ENCODE results near the gene GALNT12. TPM values are rescaled to one million over a fixed set of nuclear protein-coding genes. Genes with fewer than 3 reads are reported as not detected.

GALNT12 gene
- total and polyA plus RNA-seq, 2 experiments from 2014 or later = 14.6 to 23.6 TPM

GRCh38 chr9:98829766-98830165 lies 22.3 kb downstream of the GALNT12 start:
- no peak for TF ChIP-seq ETS1 (IDR thresholded peaks at IDR 0.05)
- Mint-ChIP-seq H3K36me3 (ENCODE audit: low read depth) (peaks cover 4% of the 10 kb centered on the region; the same call in 2 of the 3 replicates), H3K27ac (no peak overlapping the region), H3K27me3 (ENCODE audit: insufficient read depth, low read depth, poor library complexity) (peaks cover 7% of the 10 kb centered on the region), H3K4me1 (peaks cover 4% of the 10 kb centered on the region; the same call in 1 of the 3 replicates), H3K9me3 (no peaks in the 10 kb centered on the region), H3K4me3 (no peak overlapping the region)
- H3K9me2 ChIP-seq (ENCODE audit: insufficient read depth) = no peaks in the 10 kb centered on the region
- H3K79me2 ChIP-seq (replicated peaks; ENCODE audit: insufficient read depth) = no peaks in the 10 kb centered on the region
- no peaks in the 10 kb centered on the region for H3K36me3 ChIP-seq (ENCODE audit: insufficient read depth)
- H3K4me3 ChIP-seq = no peak overlapping the region
- H3K27ac ChIP-seq (ENCODE audit: low read depth) = no peak overlapping the region
- no peaks in the 10 kb centered on the region for H3K27me3 ChIP-seq (ENCODE audit: insufficient read depth)
- ATAC-seq = no peak
- H4K20me1 ChIP-seq (replicated peaks; ENCODE audit: insufficient read depth) = no peaks in the 10 kb centered on the region
- H3K4me1 ChIP-seq (ENCODE audit: insufficient read depth) = no peaks in the 10 kb centered on the region
- no peak overlapping the region for H3K4me2 ChIP-seq
- H3F3A ChIP-seq (replicated peaks; ENCODE audit: low read depth) = no peaks in the 10 kb centered on the region
- no peak overlapping the region for H2AFZ ChIP-seq
- DNase-seq (ENCODE audit: low spot score) = no peak

GRCh38 chr9:98830554-98830953 lies 23.1 kb downstream of the GALNT12 start:
- Mint-ChIP-seq H3K36me3 (ENCODE audit: low read depth) (peaks cover 4% of the 10 kb centered on the region; the same call in 2 of the 3 replicates), H3K27me3 (ENCODE audit: insufficient read depth, low read depth, poor library complexity) (peaks cover 10% of the 10 kb centered on the region), H3K4me3 (no peak overlapping the region)

More at GRCh38 chr9:98830554-98830953, 23.1 kb downstream of the GALNT12 start:
- no peak overlapping the region for H3K4me2 ChIP-seq
- no peak for DNase-seq (ENCODE audit: low spot score)
- H3K36me3 ChIP-seq (ENCODE audit: insufficient read depth) = no peaks in the 10 kb centered on the region
- H3K27ac ChIP-seq (ENCODE audit: low read depth) = no peak overlapping the region
- H3K27me3 ChIP-seq (ENCODE audit: insufficient read depth) = no peaks in the 10 kb centered on the region
- no peak overlapping the region for H3K4me3 ChIP-seq
- Mint-ChIP-seq H3K4me1 (peaks cover 6% of the 10 kb centered on the region; the same call in 1 of the 3 replicates), H3K27ac (no peak overlapping the region), H3K9me3 (no peaks in the 10 kb centered on the region)
- H2AFZ ChIP-seq = no peak overlapping the region
- no peaks in the 10 kb centered on the region for H3F3A ChIP-seq (replicated peaks; ENCODE audit: low read depth)
- H3K79me2 ChIP-seq (replicated peaks; ENCODE audit: insufficient read depth) = no peaks in the 10 kb centered on the region
- TF ChIP-seq ETS1 (IDR thresholded peaks at IDR 0.05) = no peak
- TF ChIP-seq EZH2 (IDR thresholded peaks at IDR 0.05; ENCODE audit: low read depth, unreplicated experiment) = no peak
- no peak for TF ChIP-seq EZH2phosphoT487 (IDR thresholded peaks at IDR 0.05; ENCODE audit: unreplicated experiment)
- TF ChIP-seq STAT1 (IDR thresholded peaks at IDR 0.05; ENCODE audit: unreplicated experiment) = no peak
- TF ChIP-seq REST (IDR thresholded peaks at IDR 0.05; ENCODE audit: unreplicated experiment) = no peak
- TF ChIP-seq JUNB (IDR thresholded peaks at IDR 0.05; ENCODE audit: unreplicated experiment) = no peak
- no peak for TF ChIP-seq CREB1 (CRISPR knock-in tag; IDR thresholded peaks at IDR 0.05; ENCODE audit: low read depth)
- no peak for TF ChIP-seq ZNF331 (CRISPR knock-in tag; IDR thresholded peaks at IDR 0.05; ENCODE audit: low read depth)
- no peak for TF ChIP-seq NANOG (IDR thresholded peaks at IDR 0.05; ENCODE audit: borderline replicate concordance)
- no peak for TF ChIP-seq ZNF462 (CRISPR knock-in tag; IDR thresholded peaks at IDR 0.05)
- H3K4me1 ChIP-seq (ENCODE audit: insufficient read depth) = no peaks in the 10 kb centered on the region
- ATAC-seq = no peak
- H4K20me1 ChIP-seq (replicated peaks; ENCODE audit: insufficient read depth) = no peaks in the 10 kb centered on the region
- H3K9me2 ChIP-seq (ENCODE audit: insufficient read depth) = no peaks in the 10 kb centered on the region
